Measurements from ENCODE around the gene ZPLD1.

The ZPLD1 gene

GRCh38 chr3:102449341-102449740, 14.5 kb downstream of the ZPLD1 start:
- Histone ChIP-seq H3K4me3 (ENCODE audit: low read length, poor library complexity, severe bottlenecking) (no peak overlapping the region), H3F3A (ENCODE audit: low read depth) (no peaks in the 10 kb centered on the region), H3K9me3 (ENCODE audit: insufficient read depth, low read depth, low read length) (no peaks in the 10 kb centered on the region), H3K9ac (ENCODE audit: low read depth, low read length, poor library complexity, severe bottlenecking) (no peak overlapping the region), H3K9me2 (replicated peaks; ENCODE audit: low read depth, low read length) (no peaks in the 10 kb centered on the region), H3K79me2 (ENCODE audit: insufficient read depth, low read length) (no peaks in the 10 kb centered on the region), H3K4me2 (ENCODE audit: low read depth, low read length, poor library complexity, severe bottlenecking) (no peak overlapping the region), H4K20me1 (ENCODE audit: insufficient read depth, low read length, poor library complexity, severe bottlenecking) (no peaks in the 10 kb centered on the region), H3K27me3 (ENCODE audit: insufficient read depth, low read length, poor library complexity, severe bottlenecking) (no peaks in the 10 kb centered on the region), H3K4me1 (ENCODE audit: insufficient read depth, low read length, poor library complexity, severe bottlenecking) (no peaks in the 10 kb centered on the region), H3K36me3 (ENCODE audit: insufficient read depth, low read length) (no peaks in the 10 kb centered on the region), H2AFZ (ENCODE audit: low read length) (no peak overlapping the region)
- TF ChIP-seq, protein P1, sequence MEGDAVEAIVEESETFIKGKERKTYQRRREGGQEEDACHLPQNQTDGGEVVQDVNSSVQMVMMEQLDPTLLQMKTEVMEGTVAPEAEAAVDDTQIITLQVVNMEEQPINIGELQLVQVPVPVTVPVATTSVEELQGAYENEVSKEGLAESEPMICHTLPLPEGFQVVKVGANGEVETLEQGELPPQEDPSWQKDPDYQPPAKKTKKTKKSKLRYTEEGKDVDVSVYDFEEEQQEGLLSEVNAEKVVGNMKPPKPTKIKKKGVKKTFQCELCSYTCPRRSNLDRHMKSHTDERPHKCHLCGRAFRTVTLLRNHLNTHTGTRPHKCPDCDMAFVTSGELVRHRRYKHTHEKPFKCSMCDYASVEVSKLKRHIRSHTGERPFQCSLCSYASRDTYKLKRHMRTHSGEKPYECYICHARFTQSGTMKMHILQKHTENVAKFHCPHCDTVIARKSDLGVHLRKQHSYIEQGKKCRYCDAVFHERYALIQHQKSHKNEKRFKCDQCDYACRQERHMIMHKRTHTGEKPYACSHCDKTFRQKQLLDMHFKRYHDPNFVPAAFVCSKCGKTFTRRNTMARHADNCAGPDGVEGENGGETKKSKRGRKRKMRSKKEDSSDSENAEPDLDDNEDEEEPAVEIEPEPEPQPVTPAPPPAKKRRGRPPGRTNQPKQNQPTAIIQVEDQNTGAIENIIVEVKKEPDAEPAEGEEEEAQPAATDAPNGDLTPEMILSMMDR (conservative IDR thresholded peaks at IDR 0.05; ENCODE audit: low read length): no peak
- no peak for TF ChIP-seq EZH2phosphoT487 (IDR thresholded peaks at IDR 0.05; ENCODE audit: borderline replicate concordance)

DNA sequence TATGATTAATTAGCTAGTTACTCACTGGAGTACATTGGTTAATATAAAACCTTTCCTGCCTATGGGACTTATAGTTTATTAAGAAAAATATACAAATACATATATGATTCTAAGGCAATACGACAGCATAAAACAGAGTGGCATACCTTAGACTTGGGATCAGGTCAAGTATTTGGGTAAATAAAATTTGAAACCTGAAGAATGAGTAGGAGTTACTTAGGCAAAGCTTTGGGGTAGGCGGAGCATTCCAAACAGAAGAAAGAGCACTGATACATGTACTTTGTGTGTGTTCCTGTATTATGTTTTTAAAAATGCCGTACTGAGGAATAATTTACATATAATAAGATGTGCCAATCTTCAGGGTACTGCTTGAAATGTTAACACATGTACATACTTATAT, 15.1 kb downstream of the ZPLD1 start:
- Histone ChIP-seq H3F3A (ENCODE audit: low read depth) (no peaks in the 10 kb centered on the region), H3K4me3 (ENCODE audit: low read length, poor library complexity, severe bottlenecking) (no peak overlapping the region), H3K9me2 (replicated peaks; ENCODE audit: low read depth, low read length) (no peaks in the 10 kb centered on the region), H3K9me3 (ENCODE audit: insufficient read depth, low read depth, low read length) (no peaks in the 10 kb centered on the region), H4K20me1 (ENCODE audit: insufficient read depth, low read length, poor library complexity, severe bottlenecking) (no peaks in the 10 kb centered on the region), H3K79me2 (ENCODE audit: insufficient read depth, low read length) (no peaks in the 10 kb centered on the region), H3K9ac (ENCODE audit: low read depth, low read length, poor library complexity, severe bottlenecking) (no peak overlapping the region), H3K4me2 (ENCODE audit: low read depth, low read length, poor library complexity, severe bottlenecking) (no peak overlapping the region), H3K4me1 (ENCODE audit: insufficient read depth, low read length, poor library complexity, severe bottlenecking) (no peaks in the 10 kb centered on the region), H3K27me3 (ENCODE audit: insufficient read depth, low read length, poor library complexity, severe bottlenecking) (no peaks in the 10 kb centered on the region), H3K36me3 (ENCODE audit: insufficient read depth, low read length) (no peaks in the 10 kb centered on the region), H2AFZ (ENCODE audit: low read length) (no peak overlapping the region)
- TF ChIP-seq, protein P1 (conservative IDR thresholded peaks at IDR 0.05; ENCODE audit: low read length): no peak
- TF ChIP-seq EZH2phosphoT487 (IDR thresholded peaks at IDR 0.05; ENCODE audit: borderline replicate concordance): no peak

- no peak for TF ChIP-seq EZH2phosphoT487 (IDR thresholded peaks at IDR 0.05; ENCODE audit: borderline replicate concordance)
- TF ChIP-seq, protein P1 (conservative IDR thresholded peaks at IDR 0.05; ENCODE audit: low read length): no peak
- no peak overlapping the region for H2AFZ ChIP-seq (ENCODE audit: low read length)
- H3K27me3 ChIP-seq (ENCODE audit: insufficient read depth, low read length, poor library complexity, severe bottlenecking): no peaks in the 10 kb centered on the region
- no peak overlapping the region for H3K4me3 ChIP-seq (ENCODE audit: low read length, poor library complexity, severe bottlenecking)
- no peaks in the 10 kb centered on the region for H3K9me2 ChIP-seq (replicated peaks; ENCODE audit: low read depth, low read length)
- H3K36me3 ChIP-seq (ENCODE audit: insufficient read depth, low read length): no peaks in the 10 kb centered on the region
- no peaks in the 10 kb centered on the region for H3K79me2 ChIP-seq (ENCODE audit: insufficient read depth, low read length)
- H3K9ac ChIP-seq (ENCODE audit: low read depth, low read length, poor library complexity, severe bottlenecking): no peak overlapping the region
- H4K20me1 ChIP-seq (ENCODE audit: insufficient read depth, low read length, poor library complexity, severe bottlenecking): no peaks in the 10 kb centered on the region
- no peaks in the 10 kb centered on the region for H3K4me1 ChIP-seq (ENCODE audit: insufficient read depth, low read length, poor library complexity, severe bottlenecking)
- H3F3A ChIP-seq (ENCODE audit: low read depth): no peaks in the 10 kb centered on the region
- no peaks in the 10 kb centered on the region for H3K9me3 ChIP-seq (ENCODE audit: insufficient read depth, low read depth, low read length)
- H3K4me2 ChIP-seq (ENCODE audit: low read depth, low read length, poor library complexity, severe bottlenecking): no peak overlapping the region
Observed at GRCh38 chr3:102450976-102451375, 16.2 kb downstream of the ZPLD1 start.
